HG03108 (cell line): ENCODE data around the gene OR52E1.
"Not testable (repeated sequence)": the region's sequence is repeated elsewhere in the genome, so short reads cannot be mapped to it uniquely, and the experiment has no call there.

Source experiments
- ATAC-seq: cut with Tn5 transposase; IDR thresholded peaks from one replicate; pipeline ENCODE4 v1.9.1; 2021; ENCODE audit warnings: moderate library complexity; ENCODE audit not compliant: unreplicated experiment

Gene OR52E1

GRCh38 chr11:5069272-5069671 lies at the start of gene OR52E1:
OR52E1 (plus strand) TSS chr11:5069572.
- ATAC-seq, result no peak

- ATAC-seq, result no peak
Observed at GRCh38 chr11:5021996-5022395, 47.4 kb upstream of the OR52E1 start.

GRCh38 chr11:5036669-5037068 lies 32.7 kb upstream of the OR52E1 start:
- no peak for ATAC-seq

DNA sequence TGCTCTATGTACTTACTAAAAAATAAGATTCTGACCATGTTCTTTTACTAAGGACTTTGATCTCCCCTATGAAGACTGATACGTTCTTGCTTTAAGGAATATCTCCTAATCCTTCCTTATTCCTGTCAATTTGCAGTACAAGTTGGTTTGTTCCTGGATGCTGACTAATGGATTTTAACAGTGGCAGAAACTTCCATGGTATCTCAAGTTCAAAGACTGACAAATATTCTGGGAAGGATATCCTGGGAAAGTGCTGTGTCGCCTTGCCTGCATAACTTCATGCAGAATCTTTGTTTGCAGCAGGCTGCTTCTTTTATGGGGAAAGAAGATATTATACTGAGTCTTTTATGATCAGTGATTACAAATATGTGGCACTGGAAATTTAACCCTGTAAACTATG lies 31.4 kb upstream of the OR52E1 start:
- ATAC-seq, result no peak

- ATAC-seq, result no peak
Observed at GRCh38 chr11:5038341-5038740, 31.0 kb upstream of the OR52E1 start.

- ATAC-seq, result no peak
Observed at GRCh38 chr11:5040876-5041275, 28.5 kb upstream of the OR52E1 start.

DNA sequence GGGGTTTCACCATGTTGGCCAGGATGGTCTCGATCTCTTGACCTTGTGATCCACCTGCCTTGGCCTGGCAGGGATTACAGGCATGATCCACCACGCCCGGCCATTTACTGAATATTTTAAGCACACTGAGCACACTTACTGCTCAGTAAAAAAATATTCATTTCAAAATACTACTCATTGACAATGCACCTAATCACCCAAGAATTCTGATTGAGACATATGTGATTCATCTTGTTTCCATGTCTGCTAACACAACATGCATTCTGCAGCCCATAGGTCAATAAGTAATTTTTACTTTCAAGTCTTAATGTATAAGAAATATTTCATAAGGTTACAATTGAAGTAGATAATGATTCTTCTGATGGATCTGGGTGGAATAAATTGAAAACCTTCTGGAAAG lies 27.3 kb upstream of the OR52E1 start:
- no peak for ATAC-seq

- no peak for ATAC-seq
Observed at GRCh38 chr11:5043380-5043779, 26.0 kb upstream of the OR52E1 start.

DNA sequence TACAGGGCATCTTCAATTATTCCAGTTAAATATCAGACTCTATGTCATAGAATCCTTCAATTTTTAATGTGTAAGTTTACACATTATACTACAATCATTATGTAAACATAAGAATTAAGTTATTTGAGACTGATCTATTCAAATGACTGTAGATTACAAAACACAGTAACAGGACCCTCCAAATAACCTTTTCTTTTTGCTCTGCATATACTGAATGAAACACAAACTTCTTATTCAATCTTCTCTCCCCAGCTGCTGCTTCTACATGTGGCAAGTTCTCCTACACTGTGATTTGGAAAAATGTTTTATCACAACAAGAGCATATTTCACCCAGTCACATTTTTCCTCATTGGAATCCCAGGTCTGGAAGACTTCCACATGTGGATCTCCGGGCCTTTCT lies 23.1 kb upstream of the OR52E1 start, which contains the start of gene OR52J3:
Gene OR52J3, plus strand, starts transcription at position 301 of the 400 bp plus-strand sequence. Its CDS starts 0 bp downstream, at position 301.
- no peak for ATAC-seq

- ATAC-seq, result no peak
Observed at GRCh38 chr11:5046754-5047330, 22.5 kb upstream of the OR52E1 start.

GRCh38 chr11:5058679-5059078 lies 10.7 kb upstream of the OR52E1 start:
- ATAC-seq, result not testable (repeated sequence)

DNA sequence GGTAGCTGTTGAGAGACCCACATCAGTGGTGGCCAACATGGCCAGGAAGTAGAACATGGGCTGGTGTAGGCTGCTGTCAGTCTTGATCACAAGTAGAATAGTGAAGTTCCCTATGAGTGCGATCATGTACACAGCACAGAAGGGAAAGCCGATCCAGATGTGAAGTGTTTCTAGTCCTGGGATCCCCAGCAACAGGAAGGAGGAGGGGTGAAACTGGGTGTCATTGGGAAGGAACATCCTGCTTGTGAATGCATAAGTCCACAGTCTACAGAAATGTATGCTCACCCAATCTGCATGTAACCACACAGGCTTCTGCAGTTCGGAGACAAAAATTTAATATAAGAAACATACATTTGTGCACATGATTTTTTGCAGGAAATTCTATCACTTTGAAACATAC lies 10.0 kb upstream of the OR52E1 start, which contains the start of gene OR52E2:
Gene OR52E2, minus strand, starts transcription at position 237 of the 400 bp plus-strand sequence. Its CDS starts 0 bp downstream, at position 237.
- no peak for ATAC-seq

- ATAC-seq, result no peak
Observed at GRCh38 chr11:5065027-5065426, 4.3 kb upstream of the OR52E1 start.

- ATAC-seq, result no peak
Observed at GRCh38 chr11:5071799-5072198, 2.4 kb downstream of the OR52E1 start.

DNA sequence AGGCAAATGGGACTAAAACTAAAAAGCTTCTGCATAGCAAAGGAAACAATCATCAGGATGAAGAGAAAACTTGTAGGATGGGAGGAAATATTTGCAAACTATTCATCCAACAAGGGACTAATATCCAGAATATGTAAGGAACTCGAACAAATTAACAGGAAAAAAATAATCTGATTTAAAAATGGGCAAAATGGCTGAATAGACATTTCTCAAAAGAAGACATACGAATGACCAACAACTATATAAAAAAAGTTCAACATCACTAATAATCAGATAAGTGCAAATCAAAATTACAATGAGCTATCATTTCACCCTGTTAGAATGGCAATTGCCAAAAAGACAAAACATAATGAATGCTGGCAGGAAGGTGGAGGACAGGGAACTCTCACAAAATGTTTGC lies 12.0 kb downstream of the OR52E1 start:
- ATAC-seq, result no peak

GRCh38 chr11:5083602-5084001 lies 14.2 kb downstream of the OR52E1 start:
- ATAC-seq, result no peak

GRCh38 chr11:5088556-5088955 lies 19.2 kb downstream of the OR52E1 start:
- ATAC-seq, result no peak

- no peak for ATAC-seq
Observed at GRCh38 chr11:5090668-5091067, 21.3 kb downstream of the OR52E1 start.

DNA sequence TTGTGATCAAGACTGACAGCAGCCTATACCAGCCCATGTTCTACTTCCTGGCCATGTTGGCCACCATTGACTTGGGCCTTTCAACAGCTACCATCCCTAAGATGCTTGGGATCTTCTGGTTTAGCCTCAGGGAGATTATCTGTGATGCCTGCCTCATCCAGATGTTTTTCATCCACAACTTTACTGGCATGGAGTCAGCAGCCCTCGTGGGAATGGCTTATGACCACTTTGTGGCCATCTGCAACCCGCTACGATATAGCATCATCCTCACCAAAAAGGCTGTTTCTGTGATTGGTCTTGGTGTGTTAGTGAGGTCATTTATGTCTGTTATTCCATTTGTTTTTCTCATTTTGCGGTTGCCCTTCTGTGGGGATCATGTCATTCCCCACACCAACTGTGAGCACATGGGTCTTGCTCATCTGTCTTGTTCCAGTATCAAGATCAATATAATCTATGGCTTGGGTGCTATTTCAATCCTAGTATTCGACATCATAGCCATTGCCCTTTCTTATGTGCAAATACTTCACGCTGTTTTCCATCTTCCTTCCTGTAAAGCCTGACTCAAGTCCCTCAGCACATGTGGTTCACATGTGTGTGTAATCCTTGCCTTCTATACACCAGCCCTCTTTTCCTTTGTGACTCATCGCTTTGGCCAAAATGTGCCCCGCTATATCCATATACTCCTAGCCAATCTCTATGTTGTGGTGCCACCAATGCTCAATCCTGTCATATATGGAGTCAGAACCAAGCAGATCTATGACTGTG lies 23.6 kb downstream of the OR52E1 start:
- no peak for ATAC-seq

GRCh38 chr11:5096011-5096410 lies 26.6 kb downstream of the OR52E1 start:
- no peak for ATAC-seq

GRCh38 chr11:5102246-5102645 lies 32.9 kb downstream of the OR52E1 start:
- no peak for ATAC-seq

GRCh38 chr11:5103066-5103465 lies 33.7 kb downstream of the OR52E1 start:
- ATAC-seq, result no peak
